Panc1 (cell line): ENCODE measurements around the gene CTTNBP2.

ENCODE experiments used
- POLR2AphosphoS5 ChIP-seq: IDR thresholded peaks from 2 replicates; pipeline ENCODE4 v1.6.1; 2012; ENCODE audit warnings: mild to moderate bottlenecking, low read depth, low read length, moderate library complexity
- SIN3A ChIP-seq: IDR thresholded peaks from 2 replicates; pipeline ENCODE4 v1.6.1; 2012; ENCODE audit warnings: low read depth, mild to moderate bottlenecking, low read length, moderate library complexity, borderline replicate concordance; ENCODE audit not compliant: insufficient read depth
- TCF7L2 ChIP-seq: IDR thresholded peaks from 2 replicates; pipeline ENCODE4 v1.6.1; 2011; ENCODE audit warnings: mild to moderate bottlenecking, low read depth, low read length, inconsistent platforms
- TF ChIP-seq, protein P1 (sequence below): fragments of 450-650 bp; IDR thresholded peaks from 2 replicates; pipeline ENCODE4 v1.5.1; 2017; ENCODE audit warnings: mild to moderate bottlenecking
- TF ChIP-seq, protein P2 (sequence below), 2 experiments: IDR thresholded peaks; 2 replicates each; pipeline ENCODE4 v1.6.1; 2011 to 2012; ENCODE audit warnings: low read depth in 2 of 2, control low read depth in 1 of 2, low read length in 1 of 2, mild to moderate bottlenecking in 1 of 2, moderate library complexity in 1 of 2; ENCODE audit not compliant: insufficient read depth in 1 of 2

DNA sequence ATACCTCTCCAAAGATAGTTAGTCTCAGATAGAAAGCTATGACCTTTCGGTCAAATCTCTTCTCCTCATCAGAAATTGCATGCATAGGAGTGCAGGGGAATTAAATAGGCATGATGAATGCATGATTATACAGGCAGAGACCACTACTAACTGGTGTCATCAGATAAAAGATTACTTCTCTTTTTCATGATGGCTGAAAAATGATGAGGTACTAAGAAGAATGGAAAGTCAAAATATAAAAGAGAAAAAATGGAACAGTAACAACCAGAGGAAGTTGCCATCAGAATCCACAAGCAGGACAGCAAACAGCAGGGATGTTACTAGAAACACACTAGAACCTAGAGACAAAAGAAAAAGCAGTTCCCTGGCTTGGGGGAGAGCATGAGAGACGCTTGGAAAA lies 31.6 kb downstream of the CTTNBP2 start:
- TF ChIP-seq, protein P1, sequence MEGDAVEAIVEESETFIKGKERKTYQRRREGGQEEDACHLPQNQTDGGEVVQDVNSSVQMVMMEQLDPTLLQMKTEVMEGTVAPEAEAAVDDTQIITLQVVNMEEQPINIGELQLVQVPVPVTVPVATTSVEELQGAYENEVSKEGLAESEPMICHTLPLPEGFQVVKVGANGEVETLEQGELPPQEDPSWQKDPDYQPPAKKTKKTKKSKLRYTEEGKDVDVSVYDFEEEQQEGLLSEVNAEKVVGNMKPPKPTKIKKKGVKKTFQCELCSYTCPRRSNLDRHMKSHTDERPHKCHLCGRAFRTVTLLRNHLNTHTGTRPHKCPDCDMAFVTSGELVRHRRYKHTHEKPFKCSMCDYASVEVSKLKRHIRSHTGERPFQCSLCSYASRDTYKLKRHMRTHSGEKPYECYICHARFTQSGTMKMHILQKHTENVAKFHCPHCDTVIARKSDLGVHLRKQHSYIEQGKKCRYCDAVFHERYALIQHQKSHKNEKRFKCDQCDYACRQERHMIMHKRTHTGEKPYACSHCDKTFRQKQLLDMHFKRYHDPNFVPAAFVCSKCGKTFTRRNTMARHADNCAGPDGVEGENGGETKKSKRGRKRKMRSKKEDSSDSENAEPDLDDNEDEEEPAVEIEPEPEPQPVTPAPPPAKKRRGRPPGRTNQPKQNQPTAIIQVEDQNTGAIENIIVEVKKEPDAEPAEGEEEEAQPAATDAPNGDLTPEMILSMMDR: no peak
- TF ChIP-seq, protein P2, sequence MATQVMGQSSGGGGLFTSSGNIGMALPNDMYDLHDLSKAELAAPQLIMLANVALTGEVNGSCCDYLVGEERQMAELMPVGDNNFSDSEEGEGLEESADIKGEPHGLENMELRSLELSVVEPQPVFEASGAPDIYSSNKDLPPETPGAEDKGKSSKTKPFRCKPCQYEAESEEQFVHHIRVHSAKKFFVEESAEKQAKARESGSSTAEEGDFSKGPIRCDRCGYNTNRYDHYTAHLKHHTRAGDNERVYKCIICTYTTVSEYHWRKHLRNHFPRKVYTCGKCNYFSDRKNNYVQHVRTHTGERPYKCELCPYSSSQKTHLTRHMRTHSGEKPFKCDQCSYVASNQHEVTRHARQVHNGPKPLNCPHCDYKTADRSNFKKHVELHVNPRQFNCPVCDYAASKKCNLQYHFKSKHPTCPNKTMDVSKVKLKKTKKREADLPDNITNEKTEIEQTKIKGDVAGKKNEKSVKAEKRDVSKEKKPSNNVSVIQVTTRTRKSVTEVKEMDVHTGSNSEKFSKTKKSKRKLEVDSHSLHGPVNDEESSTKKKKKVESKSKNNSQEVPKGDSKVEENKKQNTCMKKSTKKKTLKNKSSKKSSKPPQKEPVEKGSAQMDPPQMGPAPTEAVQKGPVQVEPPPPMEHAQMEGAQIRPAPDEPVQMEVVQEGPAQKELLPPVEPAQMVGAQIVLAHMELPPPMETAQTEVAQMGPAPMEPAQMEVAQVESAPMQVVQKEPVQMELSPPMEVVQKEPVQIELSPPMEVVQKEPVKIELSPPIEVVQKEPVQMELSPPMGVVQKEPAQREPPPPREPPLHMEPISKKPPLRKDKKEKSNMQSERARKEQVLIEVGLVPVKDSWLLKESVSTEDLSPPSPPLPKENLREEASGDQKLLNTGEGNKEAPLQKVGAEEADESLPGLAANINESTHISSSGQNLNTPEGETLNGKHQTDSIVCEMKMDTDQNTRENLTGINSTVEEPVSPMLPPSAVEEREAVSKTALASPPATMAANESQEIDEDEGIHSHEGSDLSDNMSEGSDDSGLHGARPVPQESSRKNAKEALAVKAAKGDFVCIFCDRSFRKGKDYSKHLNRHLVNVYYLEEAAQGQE (IDR thresholded peaks at IDR 0.05; ENCODE audit: insufficient read depth in 1 of 2, low read depth in 2 of 2, low read length in 1 of 2): no peak
- TF ChIP-seq TCF7L2 (no peak), POLR2AphosphoS5 (no peak), SIN3A (no peak)
